GM12878 (cell line): ENCODE results near the gene ALG8. TPM values are rescaled to one million over a fixed set of nuclear protein-coding genes. Genes with fewer than 3 reads are reported as not detected.
A peak's percentile ranks its signal among the peaks of the same experiment; 100 is the strongest.

Source experiments
- ATF7 ChIP-seq: fragments of 450-650 bp; IDR thresholded peaks from 2 replicates; pipeline ENCODE4 v1.6.1; 2016; ENCODE audit warnings: low read depth, mild to moderate bottlenecking
- CHD2 ChIP-seq: IDR thresholded peaks from 2 replicates; pipeline ENCODE4 v1.6.1; 2011; ENCODE audit warnings: low read depth, low read length, improper control_type of control experiment, borderline replicate concordance
- CTCF ChIP-seq, 3 experiments: IDR thresholded peaks in 2 of 3; conservative IDR thresholded peaks in 1 of 3; 2 replicates each; pipeline ENCODE4 v1.5.1; 2011; ENCODE audit warnings: low read depth in 3 of 3, low read length in 3 of 3, mild to moderate bottlenecking in 3 of 3, control low read depth in 2 of 3, moderate library complexity in 2 of 3, inconsistent platforms in 1 of 3, mixed read lengths in 1 of 3; ENCODE audit not compliant: control insufficient read depth in 2 of 3, insufficient read depth in 1 of 3; ENCODE audit errors: extremely low read depth in 1 of 3
- EZH2 ChIP-seq: IDR thresholded peaks from 2 replicates; pipeline ENCODE4 v1.6.1; 2012; ENCODE audit warnings: low read depth, mild to moderate bottlenecking, control low read depth, inconsistent platforms, low read length, borderline replicate concordance; ENCODE audit not compliant: control insufficient read depth
- MAX ChIP-seq: IDR thresholded peaks from 2 replicates; pipeline ENCODE4 v1.6.1; 2012; ENCODE audit warnings: low read depth, low read length, improper control_type of control experiment
- SMAD1 ChIP-seq: fragments of 450-650 bp; IDR thresholded peaks from 2 replicates; pipeline ENCODE4 v1.6.1; 2018; ENCODE audit warnings: mild to moderate bottlenecking, low read depth; ENCODE audit not compliant: partially characterized antibody
- STAT1 ChIP-seq: fragments of 450-650 bp; conservative IDR thresholded peaks from 2 replicates; pipeline ENCODE4 v1.6.1; 2014; ENCODE audit warnings: antibody characterized with exemption, mild to moderate bottlenecking
- ZBTB40 ChIP-seq: fragments of 450-650 bp; IDR thresholded peaks from 2 replicates; pipeline ENCODE4 v1.6.1; 2016; ENCODE audit warnings: mild to moderate bottlenecking, moderate library complexity, borderline replicate concordance
- ZZZ3 ChIP-seq: IDR thresholded peaks from 2 replicates; pipeline ENCODE4 v1.6.1; 2011; ENCODE audit warnings: low read depth; ENCODE audit not compliant: control insufficient read depth, insufficient read length
- polyA plus RNA-seq, 11 experiments: library from polyadenylated mRNA; depleted of rRNA in 4 of 11; unstranded in 6 of 11; stranded (reverse) in 5 of 11; fragments of >200 nt; fragmentation: Nextera tagmentation in 4 of 11; fragmentation: Illumina TruSeq in 1 of 11; extraction: Ambion mirVana in 4 of 11; extraction: Trizol in 1 of 11; gene quantifications; 1 replicate in 1 of 11; 2 replicates in 10 of 11; pipeline versions ENCODE4 v1.2.1 to v1.2.3, GENCODE V29; 2011 to 2016; ENCODE audit warnings: inconsistent platforms in 2 of 11, missing spikeins in 2 of 11, low read depth in 1 of 11
- total RNA-seq, 4 experiments: library from RNA; depleted of rRNA in 3 of 4; stranded (reverse); fragments of >200 nt in 3 of 4; fragmentation: Illumina TruSeq in 1 of 4; extraction: Trizol in 1 of 4; gene quantifications; 2 replicates each; pipeline versions ENCODE4 v1.2.1 to v1.2.3, GENCODE V29; 2013 to 2021
- TF ChIP-seq, protein P1 (sequence below): IDR thresholded peaks from 2 replicates; pipeline ENCODE4 v1.6.1; 2012; ENCODE audit warnings: improper control_type of control experiment, low read depth, low read length; ENCODE audit not compliant: insufficient replicate concordance
- TF ChIP-seq, protein P2 (sequence below): fragments of 150-350 bp; IDR thresholded peaks from 2 replicates; pipeline ENCODE4 v1.6.1; 2016; ENCODE audit warnings: low read depth, low read length

The ALG8 gene
- total and polyA plus RNA-seq, 10 of the 15 experiments (the other 5 are each of a cell fraction or from before 2014, with no cell fraction given) = 45.7 to 105 (median 68.4) TPM

DNA sequence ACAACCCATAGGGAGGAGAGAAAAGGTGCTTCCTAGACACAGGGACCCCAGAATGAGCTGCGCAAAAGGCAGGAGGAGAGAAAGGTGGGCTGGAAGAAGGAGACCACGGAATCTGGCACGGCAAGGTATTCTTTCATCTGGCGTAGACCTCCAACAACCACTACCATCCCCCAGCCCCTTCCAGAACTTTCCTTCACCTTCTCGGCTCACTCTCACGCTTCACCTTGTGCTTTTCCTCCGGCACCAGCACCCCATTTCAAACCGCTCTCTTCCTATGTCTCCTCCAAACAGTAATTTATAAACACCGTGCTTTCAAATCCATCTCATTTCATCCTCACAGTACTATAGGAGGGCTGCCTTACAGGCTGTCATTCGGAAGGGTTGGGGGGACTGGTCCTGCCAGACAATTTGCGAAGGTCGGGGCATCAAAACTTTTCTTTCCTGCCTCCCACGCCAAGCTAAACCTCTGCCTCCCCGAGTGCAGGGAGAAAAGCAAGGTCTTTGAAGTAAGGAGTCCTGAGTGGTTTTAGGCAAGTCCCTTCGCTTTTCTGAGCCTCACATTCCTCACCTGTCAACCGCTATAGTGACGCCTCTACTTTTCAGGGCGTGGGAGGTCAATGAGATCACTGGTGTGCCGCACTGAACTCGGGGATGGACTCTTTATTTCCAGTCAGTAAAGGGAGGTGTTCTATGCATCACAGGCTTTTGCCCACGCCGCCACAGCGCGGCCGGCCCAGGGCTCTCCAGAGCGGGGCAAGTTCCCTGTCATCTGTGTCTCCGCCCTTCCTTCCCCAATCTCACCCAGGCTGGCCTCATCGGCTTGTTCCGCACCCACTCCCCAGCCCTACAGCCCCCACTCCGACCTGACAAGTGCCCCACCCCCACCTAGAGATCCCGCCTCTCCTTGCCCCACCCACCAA is 48.2 kb upstream of the ALG8 start (continued):
- TF ChIP-seq, protein P1, sequence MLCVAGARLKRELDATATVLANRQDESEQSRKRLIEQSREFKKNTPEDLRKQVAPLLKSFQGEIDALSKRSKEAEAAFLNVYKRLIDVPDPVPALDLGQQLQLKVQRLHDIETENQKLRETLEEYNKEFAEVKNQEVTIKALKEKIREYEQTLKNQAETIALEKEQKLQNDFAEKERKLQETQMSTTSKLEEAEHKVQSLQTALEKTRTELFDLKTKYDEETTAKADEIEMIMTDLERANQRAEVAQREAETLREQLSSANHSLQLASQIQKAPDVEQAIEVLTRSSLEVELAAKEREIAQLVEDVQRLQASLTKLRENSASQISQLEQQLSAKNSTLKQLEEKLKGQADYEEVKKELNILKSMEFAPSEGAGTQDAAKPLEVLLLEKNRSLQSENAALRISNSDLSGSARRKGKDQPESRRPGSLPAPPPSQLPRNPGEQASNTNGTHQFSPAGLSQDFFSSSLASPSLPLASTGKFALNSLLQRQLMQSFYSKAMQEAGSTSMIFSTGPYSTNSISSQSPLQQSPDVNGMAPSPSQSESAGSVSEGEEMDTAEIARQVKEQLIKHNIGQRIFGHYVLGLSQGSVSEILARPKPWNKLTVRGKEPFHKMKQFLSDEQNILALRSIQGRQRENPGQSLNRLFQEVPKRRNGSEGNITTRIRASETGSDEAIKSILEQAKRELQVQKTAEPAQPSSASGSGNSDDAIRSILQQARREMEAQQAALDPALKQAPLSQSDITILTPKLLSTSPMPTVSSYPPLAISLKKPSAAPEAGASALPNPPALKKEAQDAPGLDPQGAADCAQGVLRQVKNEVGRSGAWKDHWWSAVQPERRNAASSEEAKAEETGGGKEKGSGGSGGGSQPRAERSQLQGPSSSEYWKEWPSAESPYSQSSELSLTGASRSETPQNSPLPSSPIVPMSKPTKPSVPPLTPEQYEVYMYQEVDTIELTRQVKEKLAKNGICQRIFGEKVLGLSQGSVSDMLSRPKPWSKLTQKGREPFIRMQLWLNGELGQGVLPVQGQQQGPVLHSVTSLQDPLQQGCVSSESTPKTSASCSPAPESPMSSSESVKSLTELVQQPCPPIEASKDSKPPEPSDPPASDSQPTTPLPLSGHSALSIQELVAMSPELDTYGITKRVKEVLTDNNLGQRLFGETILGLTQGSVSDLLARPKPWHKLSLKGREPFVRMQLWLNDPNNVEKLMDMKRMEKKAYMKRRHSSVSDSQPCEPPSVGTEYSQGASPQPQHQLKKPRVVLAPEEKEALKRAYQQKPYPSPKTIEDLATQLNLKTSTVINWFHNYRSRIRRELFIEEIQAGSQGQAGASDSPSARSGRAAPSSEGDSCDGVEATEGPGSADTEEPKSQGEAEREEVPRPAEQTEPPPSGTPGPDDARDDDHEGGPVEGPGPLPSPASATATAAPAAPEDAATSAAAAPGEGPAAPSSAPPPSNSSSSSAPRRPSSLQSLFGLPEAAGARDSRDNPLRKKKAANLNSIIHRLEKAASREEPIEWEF = no peak
- TF ChIP-seq, protein P2, sequence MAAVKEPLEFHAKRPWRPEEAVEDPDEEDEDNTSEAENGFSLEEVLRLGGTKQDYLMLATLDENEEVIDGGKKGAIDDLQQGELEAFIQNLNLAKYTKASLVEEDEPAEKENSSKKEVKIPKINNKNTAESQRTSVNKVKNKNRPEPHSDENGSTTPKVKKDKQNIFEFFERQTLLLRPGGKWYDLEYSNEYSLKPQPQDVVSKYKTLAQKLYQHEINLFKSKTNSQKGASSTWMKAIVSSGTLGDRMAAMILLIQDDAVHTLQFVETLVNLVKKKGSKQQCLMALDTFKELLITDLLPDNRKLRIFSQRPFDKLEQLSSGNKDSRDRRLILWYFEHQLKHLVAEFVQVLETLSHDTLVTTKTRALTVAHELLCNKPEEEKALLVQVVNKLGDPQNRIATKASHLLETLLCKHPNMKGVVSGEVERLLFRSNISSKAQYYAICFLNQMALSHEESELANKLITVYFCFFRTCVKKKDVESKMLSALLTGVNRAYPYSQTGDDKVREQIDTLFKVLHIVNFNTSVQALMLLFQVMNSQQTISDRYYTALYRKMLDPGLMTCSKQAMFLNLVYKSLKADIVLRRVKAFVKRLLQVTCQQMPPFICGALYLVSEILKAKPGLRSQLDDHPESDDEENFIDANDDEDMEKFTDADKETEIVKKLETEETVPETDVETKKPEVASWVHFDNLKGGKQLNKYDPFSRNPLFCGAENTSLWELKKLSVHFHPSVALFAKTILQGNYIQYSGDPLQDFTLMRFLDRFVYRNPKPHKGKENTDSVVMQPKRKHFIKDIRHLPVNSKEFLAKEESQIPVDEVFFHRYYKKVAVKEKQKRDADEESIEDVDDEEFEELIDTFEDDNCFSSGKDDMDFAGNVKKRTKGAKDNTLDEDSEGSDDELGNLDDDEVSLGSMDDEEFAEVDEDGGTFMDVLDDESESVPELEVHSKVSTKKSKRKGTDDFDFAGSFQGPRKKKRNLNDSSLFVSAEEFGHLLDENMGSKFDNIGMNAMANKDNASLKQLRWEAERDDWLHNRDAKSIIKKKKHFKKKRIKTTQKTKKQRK = no peak
- TF ChIP-seq CHD2 (no peak), ZBTB40 (no peak), EZH2 (no peak), STAT1 (no peak), CTCF (IDR thresholded peaks at IDR 0.05 in 2 of 3, conservative IDR thresholded peaks at IDR 0.05 in 1 of 3; ENCODE audit: control insufficient read depth in 2 of 3, extremely low read depth in 1 of 3, insufficient read depth in 1 of 3, low read depth in 3 of 3, low read length in 3 of 3) (no peak), ATF7 (peak; percentile 70), ZZZ3 (no peak), SMAD1 (no peak), MAX (no peak)
